Astrocyte of the cerebellum (primary cell): ENCODE measurements around the gene NUDT13.
"Not testable (repeated sequence)": the region's sequence is repeated elsewhere in the genome, so short reads cannot be mapped to it uniquely, and the experiment has no call there.

ENCODE experiments used
- DNase-seq: peaks from one replicate; pipeline ENCODE4 v3.0.0-alpha.2; 2011; ENCODE audit warnings: low read depth
- H3K4me3 ChIP-seq: 2 replicates; pipeline ENCODE4 v1.5.1; 2011; ENCODE audit warnings: mild to moderate bottlenecking, low read depth, low read length, moderate library complexity
- in situ Hi-C: cut with HindIII; loops from 2 replicates; pipeline ENCODE4 v1.10.0; 2017; ENCODE audit warnings: low sequenced_read_pairs
- TF ChIP-seq, protein P1 (sequence below): IDR thresholded peaks from 2 replicates; pipeline ENCODE4 v1.5.1; 2012; ENCODE audit warnings: low read length, low read depth, moderate library complexity, mild to moderate bottlenecking; ENCODE audit errors: missing control alignments

NUDT13 gene

DNA sequence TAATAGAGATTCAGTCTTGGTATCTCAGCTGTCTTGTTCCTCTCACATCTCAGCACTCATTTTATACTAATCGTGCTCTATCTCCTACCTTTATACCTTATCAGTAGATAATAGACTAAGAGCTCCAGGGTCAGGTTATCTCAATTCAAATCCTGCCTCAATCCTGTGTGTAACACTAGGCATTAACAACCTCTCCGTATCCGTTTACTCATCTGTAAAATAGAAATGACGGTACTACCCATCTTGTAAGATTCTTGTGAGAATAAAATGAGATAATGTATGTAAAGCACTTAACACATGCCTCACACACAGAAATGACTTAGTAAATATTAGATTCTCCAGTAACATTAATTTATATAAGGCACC lies 13.0 kb upstream of the NUDT13 start:
- H3K4me3 ChIP-seq: peak overlapping the region; percentile 97
- in situ Hi-C loops: no loop called here
- TF ChIP-seq, protein P1, sequence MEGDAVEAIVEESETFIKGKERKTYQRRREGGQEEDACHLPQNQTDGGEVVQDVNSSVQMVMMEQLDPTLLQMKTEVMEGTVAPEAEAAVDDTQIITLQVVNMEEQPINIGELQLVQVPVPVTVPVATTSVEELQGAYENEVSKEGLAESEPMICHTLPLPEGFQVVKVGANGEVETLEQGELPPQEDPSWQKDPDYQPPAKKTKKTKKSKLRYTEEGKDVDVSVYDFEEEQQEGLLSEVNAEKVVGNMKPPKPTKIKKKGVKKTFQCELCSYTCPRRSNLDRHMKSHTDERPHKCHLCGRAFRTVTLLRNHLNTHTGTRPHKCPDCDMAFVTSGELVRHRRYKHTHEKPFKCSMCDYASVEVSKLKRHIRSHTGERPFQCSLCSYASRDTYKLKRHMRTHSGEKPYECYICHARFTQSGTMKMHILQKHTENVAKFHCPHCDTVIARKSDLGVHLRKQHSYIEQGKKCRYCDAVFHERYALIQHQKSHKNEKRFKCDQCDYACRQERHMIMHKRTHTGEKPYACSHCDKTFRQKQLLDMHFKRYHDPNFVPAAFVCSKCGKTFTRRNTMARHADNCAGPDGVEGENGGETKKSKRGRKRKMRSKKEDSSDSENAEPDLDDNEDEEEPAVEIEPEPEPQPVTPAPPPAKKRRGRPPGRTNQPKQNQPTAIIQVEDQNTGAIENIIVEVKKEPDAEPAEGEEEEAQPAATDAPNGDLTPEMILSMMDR: no peak
- DNase-seq: no peak

DNA sequence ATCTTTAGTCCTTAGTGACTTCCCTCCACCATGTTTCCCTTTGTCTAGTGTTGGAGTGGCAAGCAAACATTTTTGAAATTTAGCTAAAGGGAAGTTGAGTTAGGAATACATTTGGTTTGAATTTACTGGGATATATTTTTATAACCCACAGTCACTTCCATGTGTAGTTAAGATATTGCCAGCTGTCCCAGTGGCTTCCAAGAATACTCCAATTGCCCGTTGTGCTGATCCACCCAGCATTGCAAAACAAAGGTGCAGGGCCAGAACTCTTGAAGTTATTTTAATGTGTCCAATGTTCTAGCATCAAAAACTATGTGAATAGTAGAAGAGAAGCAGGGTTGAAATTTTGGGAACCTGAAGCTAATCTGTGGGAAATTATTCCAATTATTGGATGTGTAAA lies 11.1 kb upstream of the NUDT13 start:
- no peak overlapping the region for H3K4me3 ChIP-seq
- in situ Hi-C loops: no loop called here
- TF ChIP-seq, protein P1: no peak
- no peak for DNase-seq

- in situ Hi-C loops: no loop called here
- no peak overlapping the region for H3K4me3 ChIP-seq
- TF ChIP-seq, protein P1: no peak
- DNase-seq: no peak
Observed at GRCh38 chr10:73106301-73106700, 4.0 kb upstream of the NUDT13 start.

DNA sequence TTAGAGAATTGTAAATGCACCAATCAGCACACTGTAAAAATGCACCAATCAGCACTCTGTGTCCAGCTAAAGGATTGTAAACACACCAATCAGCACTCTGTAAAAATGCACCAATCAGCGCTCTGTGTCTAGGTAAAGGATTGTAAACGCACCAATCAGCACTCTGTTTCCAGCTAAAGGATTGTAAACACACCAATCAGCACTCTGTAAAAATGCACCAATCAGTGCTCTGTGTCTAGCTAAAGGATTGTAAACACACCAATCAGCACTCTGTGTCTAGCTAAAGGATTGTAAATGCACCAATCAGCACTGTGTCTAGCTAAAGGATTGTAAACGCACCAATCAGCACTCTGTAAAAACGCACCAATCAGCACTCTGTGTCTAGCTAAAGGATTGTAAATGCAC lies 1.0 kb upstream of the NUDT13 start:
- DNase-seq, H3K4me3 ChIP-seq, in situ Hi-C loops: not testable (repeated sequence)

- DNase-seq, H3K4me3 ChIP-seq, in situ Hi-C loops: not testable (repeated sequence)
Observed at GRCh38 chr10:73112032-73112431, 1.8 kb downstream of the NUDT13 start.

GRCh38 chr10:73113551-73113950 lies 3.3 kb downstream of the NUDT13 start:
- TF ChIP-seq, protein P1: no peak
- DNase-seq: no peak
- in situ Hi-C loops: no loop called here
- no peak overlapping the region for H3K4me3 ChIP-seq

DNA sequence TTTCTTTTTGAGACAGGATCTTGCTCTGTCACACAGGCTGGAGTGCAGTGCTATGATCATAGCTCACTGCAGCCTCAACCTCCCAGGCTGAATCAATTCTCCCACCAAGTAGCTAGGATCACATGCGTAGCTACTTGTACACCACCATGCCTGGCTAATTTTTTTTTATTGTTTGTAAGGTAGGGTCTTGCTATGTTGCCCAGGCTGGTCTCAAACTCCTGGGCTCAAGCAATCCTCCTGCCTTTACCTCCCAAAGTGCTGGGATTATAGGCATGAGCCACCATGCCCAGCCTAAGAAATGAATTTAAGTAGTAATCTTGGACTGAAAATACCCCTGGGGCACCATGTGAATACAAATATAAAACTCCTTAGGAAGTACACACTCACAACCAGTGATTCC lies 5.8 kb downstream of the NUDT13 start:
- no peak for DNase-seq
- in situ Hi-C loops: no loop called here
- TF ChIP-seq, protein P1: no peak
- H3K4me3 ChIP-seq: no peak overlapping the region

DNA sequence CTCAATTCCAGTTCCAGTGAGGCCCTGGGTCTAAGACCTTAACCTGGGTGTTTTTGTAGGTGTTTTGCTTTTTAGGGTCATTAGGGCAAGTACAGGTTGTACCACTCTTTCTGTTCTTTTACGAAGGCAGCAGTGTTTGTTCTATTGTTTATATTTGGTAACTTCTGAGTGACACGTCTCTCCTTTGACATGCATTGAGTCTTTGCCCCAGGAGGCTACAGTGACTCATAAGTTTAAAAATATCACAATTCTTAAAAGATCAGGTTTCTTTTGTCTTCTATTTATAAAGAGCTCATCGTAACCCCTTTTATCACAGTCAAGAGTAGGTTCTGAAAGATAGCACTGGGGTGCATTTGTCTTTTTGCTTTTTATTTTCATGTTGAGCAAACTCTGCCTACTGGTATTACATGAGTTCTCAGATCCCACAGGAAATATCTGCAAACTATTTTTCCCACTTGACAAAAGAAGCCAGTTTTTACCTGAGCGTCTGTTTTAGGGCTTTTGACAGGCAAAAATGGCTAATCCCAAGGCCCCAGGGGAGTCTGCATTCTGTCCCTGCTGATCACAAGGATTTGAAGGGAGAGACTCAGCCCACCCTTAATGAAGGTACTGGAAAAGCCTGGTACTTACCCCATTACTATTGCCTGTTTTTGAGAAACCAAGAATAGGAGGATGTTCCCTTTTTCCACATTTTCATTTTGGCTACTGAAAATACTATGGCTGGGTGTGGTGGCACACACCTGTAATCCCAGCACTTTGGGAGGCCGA lies 7.9 kb downstream of the NUDT13 start:
- in situ Hi-C loops: no loop called here
- no peak overlapping the region for H3K4me3 ChIP-seq
- TF ChIP-seq, protein P1: no peak
- DNase-seq: no peak
